Activated gamma-delta T cell treated with anti-CD3 and anti-CD28 coated beads, Interleukin-2, amount 50 U/mL, for 16 hours (primary cell): Measurements from ENCODE around the gene HPSE2.

Experiments used
- DNase-seq: peaks from one replicate; pipeline ENCODE4 v3.0.0-alpha.2; 2020; ENCODE audit warnings: low read depth

The HPSE2 gene

GRCh38 chr10:98410759-98411158 lies 824.9 kb downstream of the HPSE2 start:
- DNase-seq, result no peak

GRCh38 chr10:98410135-98410743 lies 825.4 kb downstream of the HPSE2 start:
- DNase-seq, result no peak

DNA sequence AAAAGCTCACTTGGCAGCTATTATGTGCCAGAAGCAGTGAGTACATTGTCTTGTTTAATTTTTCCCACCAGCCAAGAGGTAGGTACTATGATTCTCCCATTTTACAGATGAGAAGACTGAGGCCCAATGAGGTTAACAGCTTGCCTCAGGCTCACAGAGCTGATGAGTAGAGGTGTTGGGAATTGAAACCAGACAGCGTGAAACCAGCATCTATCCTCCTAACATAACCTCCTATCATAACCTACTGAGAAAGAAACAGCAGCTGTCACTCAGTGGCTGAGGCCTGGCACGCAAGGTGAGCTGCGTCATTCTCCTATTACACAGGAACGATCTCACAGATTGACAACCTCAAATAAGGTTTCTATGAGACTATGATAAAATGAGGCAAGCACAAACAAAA lies 826.9 kb downstream of the HPSE2 start:
- DNase-seq, result no peak

GRCh38 chr10:98407744-98408241 lies 827.9 kb downstream of the HPSE2 start:
- no peak for DNase-seq
